GM21723 (cell line): ENCODE data around the gene CHMP4A.
"Not testable (repeated sequence)": the region's sequence is repeated elsewhere in the genome, so short reads cannot be mapped to it uniquely, and the experiment has no call there.

Experiments
- ATAC-seq: cut with Tn5 transposase; IDR thresholded peaks from one replicate; pipeline ENCODE4 v1.9.1; 2021; ENCODE audit warnings: mild to moderate bottlenecking, moderate library complexity; ENCODE audit not compliant: unreplicated experiment

CHMP4A gene

DNA sequence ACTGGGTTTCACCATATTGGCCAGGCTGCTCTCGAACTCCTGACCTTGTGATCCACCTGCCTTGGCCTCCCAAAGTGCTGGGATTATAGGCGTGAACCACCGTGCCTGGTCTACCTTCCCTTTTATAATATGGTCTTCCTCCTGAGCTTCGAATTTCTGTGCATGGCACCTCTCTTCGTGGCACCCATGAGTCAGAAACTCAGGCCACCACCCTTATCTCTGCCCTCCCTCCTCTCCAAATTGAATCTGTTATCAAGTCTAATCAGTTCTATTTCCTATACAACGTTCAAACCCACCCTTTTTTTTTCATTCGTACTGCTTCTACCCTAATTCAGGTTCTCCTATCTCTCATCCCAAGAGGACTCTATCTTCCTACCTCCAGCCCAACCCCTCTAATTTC lies 34.1 kb upstream of the CHMP4A start:
- ATAC-seq: no peak

DNA sequence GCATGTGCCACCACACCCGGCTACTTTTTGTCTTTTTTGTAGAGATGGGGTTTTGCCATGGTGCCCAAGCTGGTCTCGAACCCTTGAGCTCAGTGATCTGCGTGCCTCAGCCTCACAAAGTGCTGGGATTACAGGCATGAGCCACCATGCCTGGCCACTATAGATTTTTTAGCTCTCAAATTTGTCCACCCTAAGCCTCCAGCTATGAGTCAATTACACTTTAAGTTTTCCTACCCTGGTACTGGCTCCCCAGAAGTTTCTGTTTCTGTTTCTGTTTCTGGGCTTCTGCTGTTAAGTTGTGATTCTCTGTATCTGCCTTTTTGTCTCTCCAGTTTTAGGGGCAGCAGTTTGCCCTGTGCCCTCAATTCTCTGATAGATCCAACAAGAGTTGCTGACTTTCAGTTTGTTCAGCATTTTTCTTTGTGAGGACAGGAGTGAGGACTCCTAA lies 33.5 kb upstream of the CHMP4A start:
- peak; percentile 33 for ATAC-seq

DNA sequence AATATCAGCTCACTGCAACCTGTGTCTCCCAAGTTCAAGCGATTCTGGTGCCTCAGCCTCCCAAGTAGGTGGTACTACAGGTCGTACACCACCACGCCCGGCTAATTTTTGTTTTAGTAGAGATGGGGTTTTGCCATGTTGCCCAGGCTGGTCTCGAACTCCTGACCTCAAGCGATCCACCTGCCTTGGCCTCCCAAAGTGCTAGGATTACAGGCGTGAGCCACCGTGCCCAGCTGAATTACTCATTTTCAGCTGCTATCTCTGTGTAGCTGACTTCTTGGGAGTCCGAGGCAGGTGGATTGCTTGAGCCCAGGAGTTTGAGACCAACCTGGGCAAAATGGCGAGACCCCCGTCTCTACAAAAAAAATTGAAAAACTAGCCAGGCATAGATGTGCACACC lies 32.1 kb upstream of the CHMP4A start:
- not testable (repeated sequence) for ATAC-seq

GRCh38 chr14:24243336-24243836 lies 30.1 kb upstream of the CHMP4A start:
- ATAC-seq: no peak

- ATAC-seq: peak; percentile 79
Measured at GRCh38 chr14:24241829-24242443, 28.6 kb upstream of the CHMP4A start.

GRCh38 chr14:24240110-24240918 lies 27.0 kb upstream of the CHMP4A start:
- ATAC-seq: no peak

- no peak for ATAC-seq
Measured at GRCh38 chr14:24238527-24239037, 25.3 kb upstream of the CHMP4A start.

GRCh38 chr14:24238123-24238522 lies 24.8 kb upstream of the CHMP4A start:
- no peak for ATAC-seq

GRCh38 chr14:24237463-24237955 lies 24.2 kb upstream of the CHMP4A start:
- ATAC-seq: no peak

- ATAC-seq: no peak
Measured at GRCh38 chr14:24236689-24237462, 23.6 kb upstream of the CHMP4A start.

GRCh38 chr14:24235804-24236688 lies 22.8 kb upstream of the CHMP4A start:
- no peak for ATAC-seq

DNA sequence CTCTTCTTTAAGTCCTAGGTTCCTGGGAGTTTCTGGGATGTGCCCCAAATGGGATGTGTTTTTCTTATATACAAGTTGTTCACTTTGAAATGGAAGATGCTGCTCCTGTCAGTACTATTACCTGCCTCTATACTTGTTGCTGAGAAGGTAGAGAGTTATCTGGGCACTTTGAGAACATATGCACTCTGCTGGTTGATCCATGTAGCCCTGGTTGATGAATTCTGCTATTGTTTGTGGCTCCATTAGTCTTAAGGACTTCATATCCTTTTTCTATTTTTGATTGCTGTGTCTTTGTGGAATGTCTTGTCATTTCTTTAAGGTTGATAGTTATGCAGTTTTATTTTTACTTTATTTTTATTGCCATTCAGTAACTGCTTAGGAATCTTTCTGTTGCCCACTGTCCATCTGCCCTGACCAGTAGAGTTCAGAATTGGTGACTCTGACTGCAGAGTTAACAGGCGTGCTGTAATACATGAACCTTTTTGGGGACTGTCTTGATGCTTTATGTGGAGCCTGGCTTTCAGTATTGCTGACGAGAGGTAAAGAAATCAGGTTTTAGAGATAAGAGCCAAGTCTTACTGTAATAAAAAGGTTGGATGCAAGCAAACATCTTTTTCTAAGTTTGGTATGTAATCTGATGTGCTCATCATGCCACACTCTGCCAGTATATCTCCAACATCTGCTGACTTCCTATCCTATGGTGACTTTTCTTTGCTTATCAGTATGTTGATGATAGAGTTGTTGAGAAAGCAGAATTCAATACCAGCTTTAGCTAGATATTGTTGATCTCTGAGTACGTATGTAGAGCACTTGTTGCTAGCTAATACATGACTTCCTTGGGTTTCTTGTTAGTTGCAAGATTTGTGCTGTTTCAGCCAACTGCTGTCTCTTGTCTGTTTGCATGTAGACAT lies 21.1 kb upstream of the CHMP4A start:
- no peak for ATAC-seq

- no peak for ATAC-seq
Measured at GRCh38 chr14:24233538-24233866, 20.2 kb upstream of the CHMP4A start.

- peak; percentile 58 for ATAC-seq
Measured at GRCh38 chr14:24232645-24233537, 19.6 kb upstream of the CHMP4A start, which contains the start of gene GMPR2. GMPR2 (plus strand) TSS chr14:24232929; CDS start chr14:24233254, 325 bp downstream.

GRCh38 chr14:24232121-24232644 lies 18.9 kb upstream of the CHMP4A start, which contains the start of gene NEDD8:
NEDD8 (minus strand) TSS chr14:24232367; CDS start chr14:24232267, 100 bp downstream.
- ATAC-seq: peak; percentile 82

GRCh38 chr14:24231263-24232120 lies 18.2 kb upstream of the CHMP4A start:
- peak; percentile 11 for ATAC-seq

GRCh38 chr14:24228902-24229301 lies 15.6 kb upstream of the CHMP4A start:
- no peak for ATAC-seq
